Karpas-422 (cell line): ENCODE results near the gene RGS6. TPM values are rescaled to one million over a fixed set of nuclear protein-coding genes. Genes with fewer than 3 reads are reported as not detected.

ENCODE experiments used
- DNase-seq: peaks from one replicate; pipeline ENCODE4 v3.0.0-alpha.2; 2015
- H2AFZ ChIP-seq: fragments of 200-600 bp; sonication (generic); 2 replicates; pipeline ENCODE4 v1.6.1; 2014; ENCODE audit warnings: antibody characterized with exemption, low read length, mixed read lengths
- H3K27ac ChIP-seq: fragments of 200-600 bp; sonication (generic); 2 replicates; pipeline ENCODE4 v1.5.1; 2014; ENCODE audit warnings: mild to moderate bottlenecking, low read length, moderate library complexity
- H3K27me3 ChIP-seq: fragments of 200-600 bp; sonication (generic); 2 replicates; pipeline ENCODE4 v1.6.1; 2014; ENCODE audit warnings: low read length, mixed read lengths
- H3K36me3 ChIP-seq: fragments of 200-600 bp; sonication (generic); 2 replicates; pipeline ENCODE4 v1.6.1; 2014; ENCODE audit warnings: low read length, mixed read lengths; ENCODE audit not compliant: insufficient read depth
- H3K4me1 ChIP-seq: fragments of 200-600 bp; sonication (generic); 2 replicates; pipeline ENCODE4 v1.6.1; 2014; ENCODE audit warnings: mild to moderate bottlenecking, low read length, mixed read lengths
- H3K4me2 ChIP-seq: fragments of 200-600 bp; sonication (generic); 2 replicates; pipeline ENCODE4 v1.6.1; 2014; ENCODE audit warnings: low read length, low read depth, mild to moderate bottlenecking; ENCODE audit not compliant: poor library complexity, severe bottlenecking
- H3K4me3 ChIP-seq: fragments of 200-600 bp; sonication (generic); 2 replicates; pipeline ENCODE4 v1.5.1; 2014; ENCODE audit warnings: mild to moderate bottlenecking, antibody characterized with exemption, low read length, mixed read lengths
- H3K79me2 ChIP-seq: fragments of 200-600 bp; sonication (generic); 2 replicates; pipeline ENCODE4 v1.6.1; 2014; ENCODE audit warnings: mild to moderate bottlenecking, low read length, mixed read lengths
- H3K9ac ChIP-seq: fragments of 200-600 bp; sonication (generic); 2 replicates; pipeline ENCODE4 v1.6.0; 2014; ENCODE audit warnings: low read length
- H3K9me2 ChIP-seq: fragments of 200-600 bp; sonication (generic), shearing (Covaris generic); replicated peaks from 2 replicates; pipeline ENCODE4 v1.6.0; 2014; ENCODE audit warnings: mild to moderate bottlenecking, low read length, moderate library complexity; ENCODE audit not compliant: insufficient read depth
- H3K9me3 ChIP-seq: fragments of 300-700, 200-600 bp; sonication (generic); 2 replicates; pipeline ENCODE4 v1.6.1; 2014; ENCODE audit warnings: low read length, mixed read lengths
- H4K20me1 ChIP-seq: fragments of 200-600 bp; sonication (generic); 2 replicates; pipeline ENCODE4 v1.6.1; 2014; ENCODE audit warnings: mild to moderate bottlenecking, antibody characterized with exemption, low read length, low read depth; ENCODE audit not compliant: insufficient read depth
- total RNA-seq: library from RNA; depleted of rRNA; stranded (reverse); fragments of >200 nt; shearing (Covaris generic); gene quantifications from 2 replicates; pipeline ENCODE4 v1.2.3, GENCODE V29; 2014; ENCODE audit warnings: low replicate concordance

RGS6 gene
- total RNA-seq, 1 experiment from 2014 or later, result 0.07 TPM

DNA sequence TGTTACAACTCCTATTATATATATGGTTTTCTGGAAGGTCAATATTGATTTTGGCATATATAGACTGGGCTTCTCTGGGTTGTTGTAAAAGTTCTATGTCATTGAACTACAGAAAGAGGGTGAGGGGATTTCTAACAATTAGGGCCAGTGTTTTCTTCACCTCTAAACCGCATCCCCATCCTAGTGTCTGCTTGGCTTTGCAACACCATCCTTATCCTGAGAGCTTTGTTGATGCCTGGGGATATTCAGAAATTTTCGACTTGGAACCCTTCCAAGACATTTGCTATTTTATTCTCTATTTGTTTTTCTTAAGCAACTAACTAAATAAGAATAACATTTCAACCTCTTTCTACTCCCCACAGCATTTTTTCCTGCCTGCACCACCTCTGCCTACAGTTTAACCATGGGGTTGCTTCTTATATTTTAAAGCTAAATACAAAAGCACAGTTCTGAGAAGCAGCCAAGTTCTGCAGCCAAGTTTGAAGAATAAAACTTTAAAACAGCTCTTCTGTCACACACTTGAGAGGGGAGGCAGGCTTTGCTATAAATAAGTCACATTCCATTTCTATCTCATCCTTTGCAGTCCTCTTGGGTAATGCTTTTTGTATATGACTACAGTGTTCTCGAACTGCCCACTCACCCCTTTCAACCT, 53.4 kb downstream of the RGS6 start:
- DNase-seq, result no peak
- H3K9ac ChIP-seq, result no peak overlapping the region
- H3K36me3 ChIP-seq, result no peaks in the 10 kb centered on the region
- no peak overlapping the region for H3K27ac ChIP-seq
- no peaks in the 10 kb centered on the region for H3K9me2 ChIP-seq
- H3K4me2 ChIP-seq, result no peak overlapping the region
- no peaks in the 10 kb centered on the region for H3K4me1 ChIP-seq
- no peak overlapping the region for H2AFZ ChIP-seq
- H3K9me3 ChIP-seq, result no peaks in the 10 kb centered on the region
- H3K27me3 ChIP-seq, result no peaks in the 10 kb centered on the region
- no peaks in the 10 kb centered on the region for H4K20me1 ChIP-seq
- no peaks in the 10 kb centered on the region for H3K79me2 ChIP-seq
- H3K4me3 ChIP-seq, result no peak overlapping the region

DNA sequence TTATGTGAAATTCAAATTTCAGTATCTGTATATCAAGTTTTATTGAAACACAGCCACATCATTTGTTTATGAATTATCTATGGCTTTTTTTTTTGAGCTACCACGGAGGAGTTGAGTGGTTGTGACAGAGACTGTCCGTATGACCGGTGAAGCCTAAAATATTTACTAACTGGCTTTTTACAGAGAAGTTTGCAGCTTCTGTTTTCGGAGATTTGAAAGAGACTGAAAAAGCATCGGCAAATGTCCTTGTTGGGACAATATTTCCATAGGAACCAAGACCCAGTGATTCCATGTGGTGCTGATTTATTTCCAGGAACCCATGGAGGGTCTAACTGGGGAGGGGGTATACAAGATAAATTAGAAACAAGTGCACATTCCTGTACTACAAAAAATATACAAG, 56.2 kb downstream of the RGS6 start:
- Histone ChIP-seq H3K9me2 (no peaks in the 10 kb centered on the region), H4K20me1 (no peaks in the 10 kb centered on the region), H3K9me3 (no peaks in the 10 kb centered on the region), H3K79me2 (no peaks in the 10 kb centered on the region), H3K9ac (no peak overlapping the region), H3K27ac (no peak overlapping the region), H3K36me3 (no peaks in the 10 kb centered on the region), H3K27me3 (no peaks in the 10 kb centered on the region), H3K4me1 (no peaks in the 10 kb centered on the region), H3K4me2 (no peak overlapping the region), H2AFZ (no peak overlapping the region), H3K4me3 (no peak overlapping the region)
- no peak for DNase-seq

DNA sequence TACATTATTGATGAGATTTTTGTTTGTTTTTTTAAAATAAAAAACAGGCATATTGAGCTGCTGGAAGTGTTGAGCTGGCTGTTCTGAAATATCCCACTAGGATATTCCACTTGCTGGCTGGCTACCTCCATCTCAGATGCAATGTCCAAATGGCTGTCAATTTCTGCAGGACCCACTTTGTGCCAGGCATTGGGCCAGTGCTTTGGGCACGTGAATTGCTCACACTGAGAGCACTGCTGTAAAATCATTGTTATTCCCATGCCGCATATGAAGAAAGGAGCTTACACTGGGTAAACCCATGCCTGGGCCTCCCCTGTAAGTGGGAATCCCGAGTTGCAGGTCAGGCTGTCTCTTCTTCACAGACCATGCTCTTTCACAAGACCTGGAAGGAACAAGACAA, 56.7 kb downstream of the RGS6 start:
- H3K36me3 ChIP-seq, result no peaks in the 10 kb centered on the region
- H3K4me2 ChIP-seq, result no peak overlapping the region
- no peaks in the 10 kb centered on the region for H3K27me3 ChIP-seq
- no peaks in the 10 kb centered on the region for H3K9me3 ChIP-seq
- no peak overlapping the region for H3K4me3 ChIP-seq
- H3K9ac ChIP-seq, result no peak overlapping the region
- no peaks in the 10 kb centered on the region for H3K9me2 ChIP-seq
- no peaks in the 10 kb centered on the region for H3K79me2 ChIP-seq
- no peak overlapping the region for H2AFZ ChIP-seq
- no peak overlapping the region for H3K27ac ChIP-seq
- DNase-seq, result no peak
- H3K4me1 ChIP-seq, result no peaks in the 10 kb centered on the region
- no peaks in the 10 kb centered on the region for H4K20me1 ChIP-seq

DNA sequence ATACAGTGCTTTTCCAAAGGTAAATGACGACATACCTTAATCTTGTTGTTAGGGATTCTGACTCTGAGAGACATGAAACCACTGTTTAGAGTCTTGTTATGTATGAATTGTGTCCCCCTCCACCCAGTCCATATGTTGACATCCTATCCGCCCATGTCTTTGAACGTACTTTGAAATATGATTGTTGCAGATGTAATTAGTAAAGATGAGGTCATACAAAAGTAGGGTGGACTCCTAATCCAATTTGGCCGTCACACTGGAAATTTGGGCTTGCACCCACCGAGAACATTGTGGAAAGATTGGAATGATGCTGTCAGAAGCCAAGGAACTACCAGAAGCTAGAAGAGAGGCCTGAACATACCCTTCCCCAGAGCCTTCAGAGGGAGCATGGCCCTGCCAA, 62.2 kb downstream of the RGS6 start:
- Histone ChIP-seq H3K9me3 (no peaks in the 10 kb centered on the region), H3K27me3 (no peaks in the 10 kb centered on the region), H3K79me2 (no peaks in the 10 kb centered on the region), H3K4me1 (no peaks in the 10 kb centered on the region), H3K4me2 (no peak overlapping the region), H4K20me1 (no peaks in the 10 kb centered on the region), H3K9me2 (no peaks in the 10 kb centered on the region), H3K27ac (no peak overlapping the region), H3K4me3 (no peak overlapping the region), H3K36me3 (no peaks in the 10 kb centered on the region), H2AFZ (no peak overlapping the region), H3K9ac (no peak overlapping the region)
- no peak for DNase-seq

DNA sequence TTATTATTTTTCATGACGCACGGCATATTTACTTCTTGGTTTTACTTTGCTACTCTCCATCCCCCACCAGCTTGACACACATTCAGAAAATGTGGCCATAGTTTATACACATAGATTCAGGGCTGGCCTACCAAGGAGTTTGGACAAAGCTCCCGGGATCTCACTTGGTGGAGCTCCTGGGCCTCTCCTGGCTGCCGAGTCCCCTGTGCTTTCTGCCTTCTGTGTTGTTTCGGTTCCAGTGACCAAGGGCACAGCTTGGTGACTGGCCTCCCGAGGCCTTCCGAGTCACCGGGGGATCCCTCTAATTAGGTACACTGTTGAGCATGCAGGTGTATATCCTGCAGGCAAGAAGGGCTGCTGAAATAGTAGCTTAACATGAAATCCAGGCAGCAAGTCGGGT, 63.5 kb downstream of the RGS6 start:
- Histone ChIP-seq H3K27me3 (no peaks in the 10 kb centered on the region), H2AFZ (no peak overlapping the region), H3K4me2 (no peak overlapping the region), H4K20me1 (no peaks in the 10 kb centered on the region), H3K27ac (no peak overlapping the region), H3K9ac (no peak overlapping the region), H3K79me2 (no peaks in the 10 kb centered on the region), H3K9me3 (no peaks in the 10 kb centered on the region), H3K4me1 (no peaks in the 10 kb centered on the region), H3K36me3 (no peaks in the 10 kb centered on the region), H3K9me2 (no peaks in the 10 kb centered on the region), H3K4me3 (no peak overlapping the region)
- DNase-seq, result no peak

DNA sequence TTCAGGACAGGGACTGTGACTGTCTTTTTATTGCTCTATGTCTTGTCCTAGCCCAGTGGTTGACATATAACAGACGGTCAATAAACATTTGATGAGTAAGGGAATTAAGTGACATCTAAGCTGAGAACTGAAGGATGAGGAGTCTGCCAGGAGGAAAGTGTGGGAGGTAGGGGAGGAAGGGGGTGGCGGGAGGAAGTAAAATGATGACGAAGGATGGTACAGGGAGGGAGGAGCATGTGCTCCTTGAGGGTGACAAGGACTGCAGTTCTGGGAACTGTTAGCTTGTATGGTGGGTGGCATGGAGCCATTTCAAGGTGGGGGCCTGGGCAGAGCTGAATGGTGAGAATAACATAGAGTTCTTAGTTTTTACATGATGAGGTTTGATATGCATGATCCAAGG, 64.4 kb downstream of the RGS6 start:
- no peak overlapping the region for H3K4me3 ChIP-seq
- no peak overlapping the region for H2AFZ ChIP-seq
- no peak for DNase-seq
- no peak overlapping the region for H3K27ac ChIP-seq
- H3K27me3 ChIP-seq, result no peaks in the 10 kb centered on the region
- no peak overlapping the region for H3K9ac ChIP-seq
- H3K79me2 ChIP-seq, result no peaks in the 10 kb centered on the region
- no peaks in the 10 kb centered on the region for H3K9me2 ChIP-seq
- H4K20me1 ChIP-seq, result no peaks in the 10 kb centered on the region
- no peaks in the 10 kb centered on the region for H3K9me3 ChIP-seq
- H3K4me1 ChIP-seq, result no peaks in the 10 kb centered on the region
- no peak overlapping the region for H3K4me2 ChIP-seq
- H3K36me3 ChIP-seq, result no peaks in the 10 kb centered on the region

DNA sequence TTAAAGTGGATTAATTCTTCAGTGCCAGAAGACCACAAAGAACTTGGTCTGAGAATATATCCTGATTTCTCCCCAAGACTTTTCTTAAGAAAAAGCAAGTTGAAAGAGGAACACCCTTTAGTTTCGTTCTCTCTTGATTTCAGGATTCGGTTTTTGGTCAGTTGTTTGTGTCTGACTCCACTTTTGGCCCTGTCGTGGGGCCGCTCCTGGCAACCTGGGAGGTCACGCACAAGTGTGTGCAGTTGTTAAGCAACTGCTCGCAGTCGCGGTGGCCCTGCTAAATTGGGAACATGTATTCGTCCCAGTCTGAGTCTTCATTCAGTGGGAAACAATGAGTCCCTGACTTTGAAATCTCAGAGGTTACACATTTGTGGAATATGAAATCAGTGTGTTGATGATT, 68.7 kb downstream of the RGS6 start:
- no peaks in the 10 kb centered on the region for H3K9me3 ChIP-seq
- no peaks in the 10 kb centered on the region for H3K36me3 ChIP-seq
- no peaks in the 10 kb centered on the region for H3K9me2 ChIP-seq
- DNase-seq, result no peak
- no peak overlapping the region for H3K4me2 ChIP-seq
- no peak overlapping the region for H3K4me3 ChIP-seq
- H3K79me2 ChIP-seq, result no peaks in the 10 kb centered on the region
- H4K20me1 ChIP-seq, result no peaks in the 10 kb centered on the region
- H2AFZ ChIP-seq, result no peak overlapping the region
- H3K27ac ChIP-seq, result no peak overlapping the region
- no peaks in the 10 kb centered on the region for H3K27me3 ChIP-seq
- no peaks in the 10 kb centered on the region for H3K4me1 ChIP-seq
- no peak overlapping the region for H3K9ac ChIP-seq

DNA sequence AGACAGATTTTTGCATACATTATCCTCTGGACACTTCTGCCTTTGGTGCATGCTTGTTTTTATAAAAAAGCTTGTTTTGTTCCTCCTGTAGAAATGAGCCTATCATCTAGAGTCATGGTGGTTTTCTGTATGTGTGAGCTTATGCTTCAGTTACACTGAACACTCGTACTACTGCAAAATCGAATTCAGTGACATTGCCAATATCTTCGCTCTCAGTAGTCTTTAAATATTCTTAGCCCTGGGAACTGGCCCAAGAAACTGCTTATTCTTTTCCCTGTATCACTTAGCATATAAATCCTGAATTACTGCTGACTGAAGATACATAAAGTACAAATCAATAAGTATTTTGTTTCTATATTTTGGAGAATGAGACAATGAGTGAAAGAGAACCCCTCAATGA, 70.5 kb downstream of the RGS6 start:
- Histone ChIP-seq H4K20me1 (no peaks in the 10 kb centered on the region), H3K79me2 (no peaks in the 10 kb centered on the region), H3K4me3 (no peak overlapping the region), H3K4me2 (no peak overlapping the region), H3K27ac (no peak overlapping the region), H3K9me2 (no peaks in the 10 kb centered on the region), H3K27me3 (no peaks in the 10 kb centered on the region), H3K9ac (no peak overlapping the region), H3K4me1 (no peaks in the 10 kb centered on the region), H2AFZ (no peak overlapping the region), H3K36me3 (no peaks in the 10 kb centered on the region), H3K9me3 (no peaks in the 10 kb centered on the region)
- DNase-seq, result no peak

DNA sequence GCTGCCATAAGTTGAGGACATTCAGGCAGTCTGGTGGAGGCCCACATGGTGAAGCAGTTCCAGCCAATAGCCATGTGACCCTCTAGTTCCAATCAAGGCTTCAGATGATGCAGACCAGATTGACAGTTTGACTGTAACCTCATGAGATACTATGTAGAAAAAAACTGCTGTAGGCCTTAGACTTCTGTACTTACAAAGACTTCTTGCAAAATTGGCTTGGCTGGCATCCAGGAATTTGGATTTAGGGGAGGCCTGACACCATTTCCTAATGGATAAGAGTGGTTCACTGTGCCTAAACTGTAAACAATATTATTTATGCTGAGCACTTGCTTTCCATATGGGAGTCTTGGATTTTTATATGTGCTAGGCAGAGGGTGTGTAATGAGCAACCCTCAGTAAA, 76.4 kb downstream of the RGS6 start:
- no peaks in the 10 kb centered on the region for H3K9me2 ChIP-seq

More for the DNA sequence above, 76.4 kb downstream of the RGS6 start:
- Histone ChIP-seq H3K4me1 (no peaks in the 10 kb centered on the region), H3K36me3 (no peaks in the 10 kb centered on the region), H4K20me1 (no peaks in the 10 kb centered on the region), H2AFZ (no peak overlapping the region), H3K9me3 (no peaks in the 10 kb centered on the region), H3K9ac (no peak overlapping the region), H3K4me3 (no peak overlapping the region), H3K27me3 (no peaks in the 10 kb centered on the region), H3K79me2 (no peaks in the 10 kb centered on the region), H3K4me2 (no peak overlapping the region), H3K27ac (no peak overlapping the region)
- no peak for DNase-seq
